GM19043 (cell line): ENCODE results near the gene PAK1.
A peak's percentile ranks its signal among the peaks of the same experiment; 100 is the strongest.

Experiments
- ATAC-seq: cut with Tn5 transposase; IDR thresholded peaks from one replicate; pipeline ENCODE4 v1.9.1; 2021; ENCODE audit warnings: low read depth; ENCODE audit not compliant: unreplicated experiment

PAK1 gene

GRCh38 chr11:77475206-77475605 is 1.3 kb upstream of the PAK1 start:
- ATAC-seq, result no peak

GRCh38 chr11:77474684-77475060 is 778 bp upstream of the PAK1 start:
- no peak for ATAC-seq

- ATAC-seq, result no peak
These were observed 698 bp downstream of the PAK1 start for GRCh38 chr11:77472991-77473800.

- no peak for ATAC-seq
These were observed 2.2 kb downstream of the PAK1 start for GRCh38 chr11:77471558-77472193.

- no peak for ATAC-seq
These were observed 2.9 kb downstream of the PAK1 start for GRCh38 chr11:77470971-77471370.

- no peak for ATAC-seq
These were observed 3.4 kb downstream of the PAK1 start for GRCh38 chr11:77470504-77470903.

DNA sequence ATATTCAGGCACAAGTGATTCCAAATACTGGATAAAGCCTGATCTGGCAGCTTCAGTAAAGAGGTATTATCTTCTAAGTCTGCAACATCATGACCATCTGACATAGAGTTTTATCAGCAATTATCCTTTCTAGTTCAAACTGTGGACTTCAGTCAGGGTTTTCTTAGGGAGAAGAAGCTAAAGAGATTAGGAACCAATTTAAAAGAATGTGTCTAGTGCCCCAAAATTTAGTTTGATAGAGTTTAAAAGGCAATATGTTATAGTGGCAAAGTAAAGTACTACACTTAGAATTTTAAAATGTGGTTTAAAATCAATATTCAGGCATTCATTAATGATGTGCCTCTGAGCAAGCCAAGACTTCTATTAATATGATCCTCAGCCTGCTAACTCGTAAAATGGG is 5.4 kb downstream of the PAK1 start:
- no peak for ATAC-seq

- no peak for ATAC-seq
These were observed 5.9 kb downstream of the PAK1 start for GRCh38 chr11:77467993-77468392.

GRCh38 chr11:77467233-77467632 is 6.7 kb downstream of the PAK1 start:
- ATAC-seq, result no peak

DNA sequence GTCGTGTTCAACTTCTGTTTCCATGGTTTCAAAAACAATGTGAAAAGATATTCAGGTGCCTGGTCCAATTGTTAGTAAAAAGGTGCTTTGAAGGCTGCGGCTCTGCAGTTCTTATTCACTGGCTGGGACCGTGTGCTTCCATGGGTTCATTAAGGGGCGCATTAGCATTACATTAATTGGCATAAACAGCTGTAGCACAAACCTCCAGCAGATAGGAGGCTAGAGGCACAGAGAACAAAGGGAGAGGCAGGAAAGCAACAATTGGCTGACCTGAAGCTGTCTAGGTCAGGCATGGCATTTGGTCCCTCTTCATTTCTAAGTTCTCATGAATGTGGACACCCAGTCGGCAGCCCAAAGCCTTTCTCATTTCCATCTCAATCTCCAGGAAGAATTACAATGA is 16.6 kb downstream of the PAK1 start:
- peak; percentile 12 for ATAC-seq

DNA sequence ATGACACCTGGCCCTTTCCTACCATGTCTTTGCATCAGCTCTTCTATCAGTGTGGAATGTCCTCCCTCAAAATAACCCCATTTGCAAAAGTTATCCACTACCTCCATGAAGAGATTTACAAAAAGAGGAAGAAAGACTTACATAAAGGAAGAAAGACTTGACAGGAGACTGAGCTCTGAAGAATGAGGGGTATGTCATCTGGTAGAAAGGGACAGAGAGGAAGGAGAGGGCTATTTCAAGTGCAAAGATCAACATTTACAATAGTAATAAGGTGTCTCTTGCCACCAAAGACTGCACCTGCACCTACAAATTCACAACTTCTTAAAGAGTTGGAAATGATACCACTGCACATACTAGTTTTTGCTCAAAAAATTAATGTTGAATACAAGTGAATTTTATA is 18.2 kb downstream of the PAK1 start:
- no peak for ATAC-seq

- ATAC-seq, result no peak
These were observed 18.8 kb downstream of the PAK1 start for GRCh38 chr11:77454867-77455655.

DNA sequence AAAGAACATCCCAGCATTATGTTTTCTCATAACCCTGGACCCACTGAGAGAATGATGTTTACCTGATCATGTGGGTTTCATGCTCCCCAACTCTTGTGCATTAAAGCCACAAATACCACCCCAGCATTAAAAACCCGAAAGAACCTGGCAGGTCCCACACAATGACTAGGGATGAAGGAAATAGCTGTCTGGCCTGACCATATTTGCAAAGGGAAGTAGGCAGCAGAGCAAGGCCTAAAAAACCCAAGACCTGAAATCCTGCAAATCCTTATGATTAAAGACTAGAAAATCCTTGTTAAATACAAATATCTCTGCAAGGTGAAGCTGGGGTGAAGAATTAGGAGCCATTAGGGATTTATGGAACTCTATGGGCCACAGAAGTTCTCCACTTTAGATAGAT is 23.7 kb downstream of the PAK1 start:
- ATAC-seq, result no peak

DNA sequence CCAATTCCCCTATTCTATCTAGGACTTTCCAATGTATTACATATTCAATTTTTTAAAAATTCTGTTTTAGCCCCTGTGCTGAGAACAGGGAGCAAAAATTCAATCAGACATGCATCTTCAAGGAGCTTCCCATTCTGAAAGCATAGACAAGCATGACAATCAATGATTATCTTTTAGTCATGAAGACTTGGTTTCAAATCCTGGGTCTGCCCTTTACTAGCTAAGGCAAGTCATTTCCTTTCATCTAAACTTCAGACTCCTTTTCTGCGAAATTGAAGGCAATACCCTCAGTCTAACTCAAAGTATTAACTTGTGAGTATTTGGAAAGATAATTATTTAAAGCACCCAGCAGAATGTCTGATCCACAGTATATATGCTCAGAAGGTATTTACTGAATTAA is 24.1 kb downstream of the PAK1 start:
- no peak for ATAC-seq

- ATAC-seq, result no peak
These were observed 24.8 kb downstream of the PAK1 start for GRCh38 chr11:77449060-77449521.

DNA sequence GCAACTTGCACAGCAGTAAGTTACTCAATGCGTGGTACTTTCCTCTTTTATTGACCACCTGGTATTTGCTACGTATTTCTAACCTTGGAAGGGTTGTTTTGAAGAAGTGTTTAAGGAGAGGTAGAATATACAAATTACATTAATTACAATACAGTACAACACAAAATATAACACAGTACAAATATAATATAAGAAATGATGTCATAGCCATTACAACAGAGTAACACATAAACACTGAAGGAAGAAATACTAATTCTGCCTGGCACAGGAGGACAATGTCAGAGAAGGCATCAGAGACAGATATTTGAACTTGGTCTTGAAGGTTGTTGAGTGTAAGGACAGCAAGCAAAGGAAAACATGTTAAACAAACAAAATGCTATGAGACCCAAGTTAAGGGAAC is 25.6 kb downstream of the PAK1 start:
- no peak for ATAC-seq

DNA sequence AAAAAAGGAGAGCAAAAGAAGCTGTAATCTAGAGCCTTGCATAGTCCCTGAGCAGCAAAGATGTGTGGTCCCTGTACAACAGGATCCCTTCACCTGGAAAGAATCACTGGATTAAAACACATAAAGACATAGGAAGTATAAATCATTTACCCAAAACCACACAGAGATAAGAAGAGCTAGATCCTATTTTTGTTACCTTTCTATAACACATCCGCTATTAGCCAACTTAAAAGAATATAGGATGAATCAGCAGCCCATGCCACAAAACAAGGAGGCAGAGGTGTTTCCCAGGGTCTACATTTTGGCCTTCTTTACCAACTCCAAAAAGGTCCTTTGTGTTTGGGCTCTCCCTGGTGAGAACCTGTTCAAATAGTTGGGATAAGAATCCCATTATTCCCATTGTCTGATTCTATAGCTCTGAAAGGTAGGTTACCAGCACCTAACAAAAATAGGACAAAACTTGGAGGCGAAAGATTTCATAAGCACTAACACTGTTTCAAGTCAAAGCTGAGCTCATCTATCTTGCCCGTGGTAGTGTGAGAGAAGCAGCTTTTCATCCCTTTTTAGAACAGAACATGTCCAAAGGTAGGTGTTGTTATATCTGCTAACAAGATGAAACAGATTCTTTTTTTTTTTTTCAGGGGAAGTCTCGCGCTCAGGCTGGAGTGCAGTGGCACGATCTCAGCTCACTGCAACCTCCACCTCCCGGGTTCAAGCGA is 26.8 kb downstream of the PAK1 start:
- no peak for ATAC-seq

DNA sequence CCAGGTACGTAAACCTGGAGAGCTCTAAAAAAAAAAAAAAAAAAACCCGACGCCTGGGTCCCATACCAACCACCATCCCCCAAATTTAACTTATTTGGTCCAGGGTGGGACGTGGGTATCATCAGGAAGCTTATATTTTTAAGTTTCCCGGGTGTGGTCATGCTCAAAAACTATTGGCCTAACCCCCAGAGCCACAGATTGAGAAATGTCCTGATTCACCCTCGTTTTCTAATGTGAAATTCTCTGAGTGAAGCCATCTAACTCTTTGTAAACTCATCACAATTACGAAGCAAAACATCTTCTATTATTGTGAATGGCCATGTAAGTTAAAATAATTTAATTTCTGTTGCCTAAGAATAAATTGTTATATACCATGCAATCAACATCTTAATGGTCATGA is 29.6 kb downstream of the PAK1 start:
- ATAC-seq, result no peak

- peak; percentile 38 for ATAC-seq
These were observed 31.4 kb downstream of the PAK1 start for GRCh38 chr11:77442394-77443053.

GRCh38 chr11:77441426-77441825 is 32.5 kb downstream of the PAK1 start:
- ATAC-seq, result no peak
